ENCODE measurements around the gene CCDC137.

The CCDC137 gene

GRCh38 chr17:81715107-81715871, 48.8 kb downstream of the CCDC137 start:
- Histone ChIP-seq H3K9ac (no peak overlapping the region), H2AFZ (ENCODE audit: low read depth) (no peak overlapping the region), H3K79me2 (ENCODE audit: insufficient read depth, low read depth) (peaks cover 27% of the 10 kb centered on the region), H3K36me3 (ENCODE audit: insufficient read depth) (peaks cover 7% of the 10 kb centered on the region; the same call in 1 of the 2 replicates), H3K4me2 (no peak overlapping the region), H3K4me3 (IDR thresholded peaks at IDR 0.05; ENCODE audit: insufficient read depth, low read depth, low read length) (no peak overlapping the region), H3K4me1 (ENCODE audit: low read depth, poor library complexity, severe bottlenecking) (peaks cover 28% of the 10 kb centered on the region), H4K20me1 (ENCODE audit: insufficient read depth) (no peaks in the 10 kb centered on the region), H3K27ac (no peak overlapping the region), H3K27me3 (ENCODE audit: insufficient read depth, low read depth) (no peaks in the 10 kb centered on the region)
- TF ChIP-seq, protein P1, sequence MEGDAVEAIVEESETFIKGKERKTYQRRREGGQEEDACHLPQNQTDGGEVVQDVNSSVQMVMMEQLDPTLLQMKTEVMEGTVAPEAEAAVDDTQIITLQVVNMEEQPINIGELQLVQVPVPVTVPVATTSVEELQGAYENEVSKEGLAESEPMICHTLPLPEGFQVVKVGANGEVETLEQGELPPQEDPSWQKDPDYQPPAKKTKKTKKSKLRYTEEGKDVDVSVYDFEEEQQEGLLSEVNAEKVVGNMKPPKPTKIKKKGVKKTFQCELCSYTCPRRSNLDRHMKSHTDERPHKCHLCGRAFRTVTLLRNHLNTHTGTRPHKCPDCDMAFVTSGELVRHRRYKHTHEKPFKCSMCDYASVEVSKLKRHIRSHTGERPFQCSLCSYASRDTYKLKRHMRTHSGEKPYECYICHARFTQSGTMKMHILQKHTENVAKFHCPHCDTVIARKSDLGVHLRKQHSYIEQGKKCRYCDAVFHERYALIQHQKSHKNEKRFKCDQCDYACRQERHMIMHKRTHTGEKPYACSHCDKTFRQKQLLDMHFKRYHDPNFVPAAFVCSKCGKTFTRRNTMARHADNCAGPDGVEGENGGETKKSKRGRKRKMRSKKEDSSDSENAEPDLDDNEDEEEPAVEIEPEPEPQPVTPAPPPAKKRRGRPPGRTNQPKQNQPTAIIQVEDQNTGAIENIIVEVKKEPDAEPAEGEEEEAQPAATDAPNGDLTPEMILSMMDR (conservative IDR thresholded peaks at IDR 0.05; ENCODE audit: low read depth, low read length) = no peak

DNA sequence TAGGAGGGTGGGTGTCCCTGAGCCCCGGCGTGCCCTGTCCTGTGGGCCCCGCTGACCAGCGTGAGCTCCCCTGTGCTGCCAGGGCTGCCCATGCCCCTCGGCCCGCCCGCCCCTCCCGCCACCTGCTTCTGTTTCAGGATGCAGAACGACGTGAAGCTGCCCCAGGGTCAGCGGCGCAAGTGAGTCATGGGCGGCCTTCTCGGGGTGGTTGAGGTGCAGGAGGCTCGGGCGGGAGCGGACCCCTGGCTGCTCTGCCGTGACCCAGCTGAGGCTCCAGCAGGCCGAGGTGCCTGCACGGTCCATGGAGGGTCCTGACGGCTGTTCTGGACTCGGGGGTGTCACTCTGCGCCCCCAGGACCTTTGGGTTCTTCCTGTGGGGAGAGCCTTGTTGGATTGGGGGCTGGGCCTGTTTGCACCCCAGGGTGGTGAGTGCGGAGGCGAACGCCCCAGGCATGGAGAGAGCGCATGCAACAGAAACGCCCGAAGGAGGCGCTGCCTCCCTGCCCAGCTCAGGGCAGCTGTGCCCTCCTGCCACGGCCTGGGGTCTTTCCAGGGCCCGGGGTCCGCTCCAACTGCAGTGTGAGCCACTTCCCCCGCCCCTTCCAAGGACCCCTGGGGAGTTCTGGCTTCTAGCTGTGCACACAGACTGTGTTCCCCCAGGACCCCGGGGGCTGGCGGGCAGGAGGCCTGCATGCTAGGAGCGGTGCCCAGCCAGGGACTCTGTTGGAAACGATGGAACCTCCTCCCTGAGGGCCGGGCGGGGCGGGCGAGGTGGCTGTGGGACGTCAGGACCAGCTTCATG, 49.5 kb downstream of the CCDC137 start:
- Histone ChIP-seq H3K27ac (no peak overlapping the region), H3K4me1 (ENCODE audit: low read depth, poor library complexity, severe bottlenecking) (peaks cover 20% of the 10 kb centered on the region), H3K4me3 (IDR thresholded peaks at IDR 0.05; ENCODE audit: insufficient read depth, low read depth, low read length) (no peak overlapping the region), H3K36me3 (ENCODE audit: insufficient read depth) (peaks cover 7% of the 10 kb centered on the region; the same call in 1 of the 2 replicates), H3K4me2 (no peak overlapping the region), H2AFZ (ENCODE audit: low read depth) (no peak overlapping the region), H4K20me1 (ENCODE audit: insufficient read depth) (no peaks in the 10 kb centered on the region), H3K79me2 (ENCODE audit: insufficient read depth, low read depth) (peaks cover 27% of the 10 kb centered on the region), H3K27me3 (ENCODE audit: insufficient read depth, low read depth) (no peaks in the 10 kb centered on the region), H3K9ac (no peak overlapping the region)
- TF ChIP-seq, protein P1 (conservative IDR thresholded peaks at IDR 0.05; ENCODE audit: low read depth, low read length) = no peak

- Histone ChIP-seq H3K79me2 (ENCODE audit: insufficient read depth, low read depth) (peaks cover 27% of the 10 kb centered on the region), H3K4me3 (IDR thresholded peaks at IDR 0.05; ENCODE audit: insufficient read depth, low read depth, low read length) (no peak overlapping the region), H2AFZ (ENCODE audit: low read depth) (no peak overlapping the region), H3K27me3 (ENCODE audit: insufficient read depth, low read depth) (no peaks in the 10 kb centered on the region), H3K27ac (no peak overlapping the region), H3K4me2 (no peak overlapping the region), H3K9ac (no peak overlapping the region), H3K36me3 (ENCODE audit: insufficient read depth) (peaks cover 7% of the 10 kb centered on the region; the same call in 1 of the 2 replicates), H4K20me1 (ENCODE audit: insufficient read depth) (no peaks in the 10 kb centered on the region), H3K4me1 (ENCODE audit: low read depth, poor library complexity, severe bottlenecking) (peaks cover 16% of the 10 kb centered on the region)
- TF ChIP-seq, protein P1 (conservative IDR thresholded peaks at IDR 0.05; ENCODE audit: low read depth, low read length) = no peak
Measured at GRCh38 chr17:81716674-81716996, 50.1 kb downstream of the CCDC137 start.

- Histone ChIP-seq H3K79me2 (ENCODE audit: insufficient read depth, low read depth) (peaks cover 27% of the 10 kb centered on the region), H2AFZ (ENCODE audit: low read depth) (no peak overlapping the region), H3K4me1 (ENCODE audit: low read depth, poor library complexity, severe bottlenecking) (peaks cover 21% of the 10 kb centered on the region), H3K4me3 (IDR thresholded peaks at IDR 0.05; ENCODE audit: insufficient read depth, low read depth, low read length) (no peak overlapping the region), H3K4me2 (no peak overlapping the region), H3K36me3 (ENCODE audit: insufficient read depth) (peaks cover 7% of the 10 kb centered on the region; the same call in 1 of the 2 replicates), H3K27me3 (ENCODE audit: insufficient read depth, low read depth) (no peaks in the 10 kb centered on the region), H4K20me1 (ENCODE audit: insufficient read depth) (no peaks in the 10 kb centered on the region), H3K27ac (no peak overlapping the region), H3K9ac (no peak overlapping the region)
- TF ChIP-seq, protein P1 (conservative IDR thresholded peaks at IDR 0.05; ENCODE audit: low read depth, low read length) = no peak
Measured at GRCh38 chr17:81717049-81717765, 50.7 kb downstream of the CCDC137 start.
